Measurements from ENCODE around the gene TMEM54. TPM values are rescaled to one million over a fixed set of nuclear protein-coding genes. Genes with fewer than 3 reads are reported as not detected.
"Not testable (repeated sequence)": the region's sequence is repeated elsewhere in the genome, so short reads cannot be mapped to it uniquely, and the experiment has no call there.

TMEM54 gene
- total RNA-seq, 1 donor from 2014 or later, result 6.1 TPM

DNA sequence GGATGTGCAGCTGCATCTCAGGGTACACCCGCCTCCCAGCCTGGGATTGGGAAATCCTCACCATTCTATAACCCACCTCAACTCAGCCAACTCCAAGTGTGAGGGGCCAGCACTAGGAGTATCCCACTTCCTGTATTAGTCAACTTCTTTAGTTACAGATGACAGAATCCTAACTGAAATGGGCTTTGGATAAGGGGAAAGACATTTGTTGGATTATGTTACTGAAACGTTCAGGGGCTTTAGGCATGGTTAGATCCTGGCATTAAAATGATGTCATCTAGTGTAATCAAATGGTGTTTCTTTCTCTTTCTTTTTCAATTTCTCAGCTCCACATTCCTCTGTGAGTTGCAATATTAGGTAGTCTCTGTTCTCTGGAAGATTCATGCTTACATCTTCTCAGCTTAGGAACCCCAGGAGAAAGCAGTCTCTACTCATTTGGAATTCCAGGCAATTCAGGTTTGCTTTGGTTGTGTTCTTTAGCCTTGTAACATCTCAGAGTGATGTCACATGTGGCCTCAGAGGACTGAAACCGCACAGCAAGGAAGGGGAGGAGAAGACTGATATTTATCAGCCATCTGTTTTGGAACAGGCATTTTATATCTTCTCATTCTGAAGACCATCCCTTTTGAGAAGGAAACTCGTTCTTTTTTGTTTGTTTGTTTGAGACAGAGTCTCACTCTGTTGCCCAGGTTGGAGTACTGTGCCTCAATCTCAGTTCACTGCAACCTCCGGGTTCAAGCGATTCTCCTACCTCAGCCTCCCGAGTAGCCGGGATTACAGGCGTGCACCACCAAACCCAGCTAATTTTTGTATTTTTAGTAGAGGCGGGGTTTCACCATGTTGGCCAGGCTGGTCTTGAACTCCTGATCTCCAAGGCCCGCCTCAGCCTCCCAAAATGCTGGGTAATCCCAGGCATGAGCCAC is 18.9 kb upstream of the TMEM54 start:
- ATAC-seq (no peak), DNase-seq (ENCODE audit: low spot score) (no peak)

DNA sequence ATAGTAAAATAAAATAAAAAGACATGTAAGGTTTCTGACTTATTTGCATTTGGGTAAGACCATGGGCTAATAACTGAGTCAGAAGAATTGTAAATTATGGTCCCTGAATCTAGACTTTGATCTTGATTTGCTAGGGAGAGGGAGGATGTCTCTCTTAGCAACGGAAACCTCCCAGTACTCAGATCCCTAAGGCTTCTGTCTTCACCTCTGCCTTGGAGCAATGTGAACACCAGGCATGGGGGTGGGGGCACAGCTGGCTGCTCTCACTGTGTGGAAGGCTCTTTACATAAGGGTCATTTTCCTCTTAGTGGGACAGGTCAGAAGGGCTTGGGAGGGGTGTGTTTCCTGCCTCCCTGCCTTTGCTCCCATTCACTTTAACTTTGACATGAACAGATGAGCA is 17.0 kb upstream of the TMEM54 start:
- ATAC-seq (no peak), DNase-seq (ENCODE audit: low spot score) (no peak)

DNA sequence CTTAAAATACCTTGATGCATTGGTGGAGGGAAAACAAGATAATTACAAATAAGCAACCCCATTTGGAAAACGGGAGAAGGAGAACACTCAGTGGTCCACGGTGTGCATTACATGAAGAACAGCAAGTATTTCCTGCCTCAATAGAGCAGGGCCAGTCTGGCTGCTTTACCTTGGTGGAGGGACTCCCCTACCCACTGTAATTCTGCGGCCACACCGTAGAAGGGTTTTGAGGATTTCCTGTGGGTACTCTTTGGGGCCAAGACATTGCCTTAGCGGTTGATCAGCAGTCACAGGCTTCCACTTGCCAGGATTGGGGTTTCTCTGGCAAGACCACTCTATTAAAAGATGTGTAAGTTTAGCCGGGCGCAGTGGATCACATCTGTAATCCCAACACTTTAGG is 16.3 kb upstream of the TMEM54 start:
- no peak for DNase-seq (ENCODE audit: low spot score)
- ATAC-seq, result no peak

DNA sequence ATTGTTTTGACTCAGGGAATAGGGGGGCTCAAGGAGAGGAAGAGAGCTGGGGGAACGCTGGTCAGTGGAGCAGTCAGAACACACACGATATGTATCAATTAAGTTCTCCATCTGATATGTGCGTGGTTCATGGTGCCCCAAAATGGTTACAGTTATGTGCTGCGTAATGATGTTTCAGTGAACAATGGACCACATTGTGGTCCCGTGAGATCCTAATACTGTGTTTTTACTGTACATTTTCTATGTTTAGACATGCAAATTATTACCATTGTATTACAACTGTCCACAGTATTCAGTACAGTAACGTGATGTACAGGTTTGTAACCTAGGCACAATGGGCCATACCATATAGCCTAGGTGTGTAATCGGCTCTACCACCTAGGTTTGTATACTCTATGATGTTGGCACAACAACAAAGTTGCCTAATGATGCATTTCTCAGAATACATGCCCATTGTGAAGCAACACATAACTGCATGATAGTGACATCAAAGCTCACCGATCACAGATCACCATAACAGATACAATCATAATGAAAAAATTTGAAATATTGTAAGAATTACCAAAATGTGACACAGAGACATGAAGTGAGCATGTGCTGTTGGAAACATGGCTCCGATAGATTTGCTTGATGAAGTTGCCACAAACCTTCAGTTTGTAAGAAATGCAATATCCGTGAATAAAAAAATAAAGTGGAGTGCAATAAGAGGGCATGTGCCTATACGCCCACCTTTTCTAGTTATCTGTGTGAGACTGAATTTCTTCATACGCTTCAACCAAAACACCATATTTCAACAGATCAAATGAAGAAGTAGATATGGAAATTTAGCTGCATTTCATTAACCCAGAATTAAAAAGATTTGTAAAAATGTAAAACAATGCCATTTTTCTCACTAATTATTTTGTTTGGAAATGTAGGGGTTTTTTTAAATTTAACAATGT is 14.8 kb upstream of the TMEM54 start:
- no peak for ATAC-seq

DNA sequence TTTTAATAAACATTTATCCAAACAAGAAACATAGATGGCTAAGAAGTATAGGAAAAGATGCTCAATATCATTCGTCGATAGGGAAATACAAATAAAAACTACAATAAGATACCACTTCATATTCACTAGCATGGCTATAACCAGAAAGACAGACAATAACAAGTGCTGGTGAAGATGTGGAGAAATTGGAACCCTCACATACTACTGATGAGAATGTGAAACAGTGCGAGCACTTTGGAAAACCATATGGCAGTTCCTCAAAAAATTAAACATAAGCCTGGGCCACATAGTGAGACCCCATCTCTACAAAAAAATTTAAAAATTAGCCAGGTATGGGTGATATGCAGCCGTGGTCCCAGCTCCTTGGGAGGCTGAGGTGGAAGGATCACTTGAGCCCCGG is 9.1 kb upstream of the TMEM54 start:
- no peak for ATAC-seq

More for the DNA sequence above, 14.8 kb upstream of the TMEM54 start:
- no peak for DNase-seq (ENCODE audit: low spot score)

DNA sequence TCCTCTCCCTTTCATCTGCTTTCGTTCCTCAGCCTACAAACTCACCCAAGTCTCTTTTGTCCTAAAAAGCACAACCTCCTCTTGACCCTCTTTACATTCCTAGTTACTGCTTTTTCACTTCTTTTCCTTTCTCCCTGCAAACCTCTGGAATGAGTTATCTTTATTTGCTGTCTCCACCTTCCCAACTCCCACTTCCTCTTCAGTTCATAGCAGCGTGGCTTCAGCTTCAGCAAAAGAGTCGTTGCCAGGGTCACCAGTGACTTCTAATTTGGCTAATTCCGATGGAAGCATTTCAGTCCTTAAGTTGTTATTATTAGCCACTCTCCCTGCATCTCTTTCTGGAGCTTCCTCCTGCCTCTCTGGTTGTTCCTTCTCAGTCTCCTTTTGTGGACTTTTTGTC is 6.2 kb upstream of the TMEM54 start:
- no peak for DNase-seq (ENCODE audit: low spot score)
- no peak for ATAC-seq

More for the DNA sequence above, 9.1 kb upstream of the TMEM54 start:
- DNase-seq (ENCODE audit: low spot score), result no peak

DNA sequence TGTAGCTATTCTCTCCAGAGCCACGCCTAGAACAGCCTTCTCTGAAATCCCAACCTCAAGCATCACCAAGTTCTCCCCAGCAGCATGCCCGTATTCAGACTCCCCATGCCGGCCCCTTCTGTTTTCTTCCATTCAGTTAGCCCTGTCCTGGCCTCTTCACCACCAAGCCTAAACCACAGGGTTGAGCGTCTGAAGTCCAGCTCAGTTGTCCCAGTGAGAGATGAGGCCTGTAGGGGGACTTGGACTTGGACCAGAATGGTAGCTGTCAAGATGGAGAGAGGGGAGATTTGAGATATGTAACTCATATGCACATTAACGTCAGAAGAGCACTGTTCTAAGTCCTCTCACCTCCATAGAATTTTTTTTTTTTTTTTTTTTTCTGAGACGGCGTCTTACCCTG is 5.5 kb upstream of the TMEM54 start:
- no peak for ATAC-seq
- no peak for DNase-seq (ENCODE audit: low spot score)

DNA sequence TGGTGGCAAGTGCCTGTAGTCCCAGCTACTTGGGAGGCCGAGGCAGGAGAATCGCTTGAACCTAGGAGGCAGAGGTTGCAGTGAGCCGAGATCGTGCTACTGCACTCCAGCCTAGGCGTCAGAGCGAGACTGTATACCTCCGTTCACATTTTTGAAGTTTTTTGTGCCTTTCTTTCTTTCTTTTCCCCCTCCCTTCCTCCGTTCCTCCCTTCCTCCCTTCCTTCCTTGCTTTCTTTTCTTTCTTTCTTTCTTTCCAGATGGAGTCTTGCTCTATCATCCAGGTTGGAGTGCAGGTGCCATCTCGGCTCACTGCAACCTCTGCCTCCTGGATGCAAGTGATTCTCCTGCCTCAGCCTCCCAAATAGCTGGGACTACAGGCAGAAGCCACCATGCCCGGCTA is 4.4 kb upstream of the TMEM54 start:
- DNase-seq (ENCODE audit: low spot score); ATAC-seq: not testable (repeated sequence)

DNA sequence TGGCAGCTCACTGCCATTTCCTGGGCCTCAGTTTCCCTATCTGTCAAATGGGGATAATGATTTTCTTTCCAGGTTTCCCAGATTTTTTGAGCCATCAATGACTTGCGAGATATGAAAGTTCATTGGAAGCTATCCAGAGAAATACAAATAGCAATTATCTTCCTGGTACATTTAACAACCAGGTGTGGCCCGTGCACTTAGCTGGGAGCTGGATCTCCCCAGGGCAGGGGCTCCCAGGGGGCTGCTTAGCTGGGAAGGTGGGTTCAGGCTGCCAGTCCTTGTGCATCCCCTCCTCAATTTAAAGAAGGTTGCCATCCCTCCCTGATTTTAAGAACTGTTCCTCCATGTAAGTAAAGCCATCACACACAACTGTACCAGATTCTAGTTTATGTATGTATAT is 3.6 kb upstream of the TMEM54 start:
- no peak for DNase-seq (ENCODE audit: low spot score)
- no peak for ATAC-seq

DNA sequence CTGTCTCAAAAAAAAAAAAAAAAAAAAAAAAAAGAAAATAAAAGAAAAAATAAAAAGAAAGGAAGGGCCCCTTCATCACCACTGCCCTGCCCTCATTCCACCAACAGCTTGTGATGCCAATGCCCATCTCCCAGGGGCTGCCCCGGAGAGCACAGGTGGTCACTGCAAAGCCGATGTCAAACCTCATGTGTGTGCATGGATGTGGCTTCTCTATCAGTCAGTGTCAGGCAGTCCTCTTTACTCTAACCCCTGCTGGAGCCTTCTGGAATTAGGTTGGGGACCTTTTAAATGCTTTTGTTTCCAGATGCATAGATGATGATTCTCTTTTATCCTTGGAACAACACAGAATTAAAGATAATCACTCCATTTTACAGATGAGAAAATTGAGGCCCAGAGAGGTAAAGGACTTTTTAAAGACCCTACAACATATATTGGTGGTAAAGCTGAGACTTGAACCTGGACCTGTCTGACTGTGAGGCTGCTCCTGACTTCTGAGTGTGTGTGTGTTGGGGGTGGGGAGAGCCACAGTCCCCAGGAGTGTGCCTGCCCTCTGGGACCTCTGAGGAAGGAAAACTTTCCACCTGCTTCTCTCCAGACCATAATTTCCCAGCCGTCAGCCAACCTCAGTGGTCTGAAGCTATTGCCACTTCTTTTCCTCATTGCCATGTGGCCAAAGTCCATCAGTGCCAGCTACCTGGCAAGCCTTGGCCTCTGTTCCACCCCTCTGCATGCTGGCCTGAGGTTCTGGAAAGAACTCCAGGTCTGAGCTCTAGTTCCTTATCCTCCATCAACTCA is 3.0 kb upstream of the TMEM54 start:
- DNase-seq (ENCODE audit: low spot score) (no peak), ATAC-seq (peak; percentile 74)

DNA sequence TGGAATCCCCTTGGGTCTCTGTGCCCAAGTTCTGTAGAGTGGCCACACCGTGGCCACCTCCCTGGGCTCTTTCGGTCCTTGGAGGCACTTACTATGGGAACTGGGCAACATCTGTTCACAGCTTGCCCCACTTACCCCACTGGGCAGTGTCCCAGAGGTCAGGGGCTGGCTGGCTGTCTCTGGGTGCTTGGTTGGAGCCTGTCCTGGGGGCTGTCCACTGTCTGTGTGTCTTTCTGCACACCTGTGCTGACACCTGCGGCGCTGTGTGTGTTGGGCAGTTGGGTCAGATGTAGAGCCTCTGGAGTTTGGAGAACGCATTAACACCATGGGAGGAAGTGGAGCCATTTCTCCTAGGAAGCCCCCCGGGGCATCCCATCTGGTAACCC is 1.3 kb upstream of the TMEM54 start:
- no peak for DNase-seq (ENCODE audit: low spot score)

DNA sequence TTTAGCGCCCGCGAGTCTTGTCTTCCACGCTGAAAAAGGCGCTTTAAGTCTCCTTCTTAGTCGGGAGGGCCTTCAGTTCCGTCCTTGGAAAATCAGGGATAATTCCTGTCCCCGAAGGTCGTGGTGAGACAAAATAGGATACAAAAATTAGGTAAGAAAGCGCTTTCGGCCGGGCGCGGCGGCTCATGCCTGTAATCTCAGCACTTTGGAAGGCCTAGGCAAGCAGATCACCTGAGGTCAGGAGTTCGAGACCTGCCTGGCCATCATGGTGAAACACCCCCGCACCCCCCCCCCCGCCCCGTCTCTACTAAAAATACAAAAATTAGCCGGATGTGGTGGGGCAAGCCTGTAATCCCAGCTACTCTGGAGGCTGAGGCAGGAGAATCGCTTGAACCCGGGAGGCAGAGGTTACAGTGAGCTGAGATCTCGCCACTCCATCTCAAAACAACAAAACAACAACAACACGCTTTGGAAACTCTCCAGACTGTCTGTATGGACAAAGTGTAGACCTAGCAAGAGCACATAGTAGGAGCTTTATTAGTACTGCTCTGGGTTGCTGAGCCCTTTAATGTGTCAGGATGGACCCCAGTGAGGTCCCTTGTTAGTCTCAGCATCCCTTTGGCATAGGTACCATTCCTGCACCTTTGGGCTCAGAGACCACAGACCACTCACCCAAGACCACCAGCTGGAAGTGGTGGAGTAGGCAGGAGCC is 790 bp upstream of the TMEM54 start:
- ATAC-seq, result no peak
- DNase-seq (ENCODE audit: low spot score), result no peak

More for the DNA sequence above, 1.3 kb upstream of the TMEM54 start:
- no peak for ATAC-seq

DNA sequence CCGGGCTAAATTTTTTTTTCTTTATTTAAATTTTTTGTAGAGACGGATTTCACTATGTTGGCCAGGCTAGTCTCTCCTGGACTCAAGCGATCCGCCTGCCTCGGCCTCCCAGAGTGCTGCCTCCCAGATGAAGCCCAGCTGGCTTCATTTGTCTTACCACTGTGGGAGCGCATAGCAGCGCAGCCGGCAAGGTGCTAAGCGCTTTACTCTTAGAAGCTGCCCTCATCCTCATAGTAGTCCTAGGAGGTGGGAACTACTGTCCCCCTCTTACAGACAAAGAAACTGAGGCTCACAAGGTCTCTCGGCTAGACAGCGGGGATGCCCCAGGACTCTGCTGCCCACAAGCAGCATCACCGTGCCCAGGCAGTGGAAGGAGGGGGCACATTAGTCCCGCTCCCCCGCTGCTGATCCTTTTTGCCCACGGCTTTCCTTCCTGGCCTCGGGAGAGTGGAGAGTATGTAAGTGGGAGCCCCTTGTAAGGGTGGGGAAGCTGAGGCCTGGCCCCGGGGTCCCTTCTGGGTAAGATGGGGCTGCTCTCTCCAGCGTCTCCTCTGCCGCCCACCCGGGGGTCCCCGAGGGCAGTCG is 726 bp downstream of the TMEM54 start:
- ATAC-seq (no peak), DNase-seq (ENCODE audit: low spot score) (no peak)

DNA sequence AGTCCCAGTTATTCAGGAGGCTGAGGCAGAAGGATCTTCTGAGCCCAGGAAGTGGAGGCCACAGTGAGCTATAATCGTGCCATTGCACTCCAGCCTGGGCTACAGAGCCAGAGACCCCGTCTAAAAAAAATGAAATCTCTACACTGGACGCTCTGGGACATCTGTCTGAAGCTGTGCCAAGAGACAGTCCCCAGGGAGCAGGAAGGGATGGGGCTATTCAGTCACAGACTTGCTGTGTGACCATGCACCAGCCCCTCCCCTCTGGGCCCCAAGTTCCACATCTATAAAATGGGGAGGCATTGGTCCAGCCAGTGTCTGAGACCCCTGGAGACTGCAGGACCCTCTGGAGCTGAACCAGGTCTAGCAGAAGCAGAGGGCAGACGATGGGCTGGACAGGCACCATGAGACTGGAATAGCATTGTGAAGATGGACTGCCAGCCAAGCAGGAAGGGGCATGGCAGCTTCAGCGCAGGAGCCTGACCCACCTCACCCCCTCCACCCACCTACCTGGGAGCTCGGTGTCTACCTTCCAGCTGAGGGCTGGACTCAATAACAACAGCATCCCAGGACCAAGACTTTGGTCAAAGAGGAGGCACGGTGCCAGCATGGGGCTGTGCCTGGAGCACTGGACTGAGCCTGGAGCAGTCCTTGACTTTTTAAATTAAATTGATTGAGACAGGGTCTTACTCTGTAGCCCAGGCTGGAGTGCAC is 1.4 kb downstream of the TMEM54 start:
- DNase-seq (ENCODE audit: low spot score), result no peak
- ATAC-seq, result peak; percentile 36

DNA sequence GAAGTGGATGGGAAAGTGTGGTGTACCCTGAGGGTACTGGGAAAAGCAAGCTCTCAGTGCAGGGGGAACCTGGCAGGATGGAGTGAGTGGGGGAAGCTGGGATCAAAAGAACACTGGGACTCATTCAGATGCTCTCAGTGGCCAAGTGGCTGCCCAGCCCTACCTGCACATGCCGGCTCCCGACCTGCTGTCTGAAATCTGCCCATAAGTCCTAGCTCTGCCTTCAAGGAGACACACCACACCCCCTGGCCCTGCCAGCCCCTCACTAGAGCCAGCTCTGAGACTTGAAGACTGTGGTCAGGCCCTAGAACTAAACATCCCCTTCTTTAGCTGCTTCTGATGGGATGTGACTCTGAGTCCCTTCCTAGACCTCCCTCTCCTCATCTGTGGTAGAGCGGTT is 2.2 kb downstream of the TMEM54 start:
- ATAC-seq (no peak), DNase-seq (ENCODE audit: low spot score) (no peak)

DNA sequence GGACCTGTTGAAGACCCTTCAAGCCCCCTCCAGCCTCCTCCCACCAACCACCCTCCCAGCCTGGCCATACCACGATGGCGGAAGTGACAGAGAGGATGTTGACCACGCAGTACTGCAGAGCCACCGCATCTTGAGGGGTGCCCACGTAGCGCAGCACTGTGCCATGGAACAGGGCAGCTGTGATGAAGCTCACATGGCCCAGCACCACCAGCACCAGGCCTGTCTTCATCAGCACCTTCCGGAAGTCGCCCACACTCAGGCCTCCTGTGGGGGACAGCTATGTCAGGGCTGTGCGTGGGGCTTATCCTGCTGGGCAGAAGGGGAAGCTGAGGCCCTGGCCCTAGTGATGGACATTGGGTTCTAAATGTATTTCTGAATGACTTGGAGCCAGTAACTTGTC is 3.1 kb downstream of the TMEM54 start:
- DNase-seq (ENCODE audit: low spot score), result no peak
- no peak for ATAC-seq

DNA sequence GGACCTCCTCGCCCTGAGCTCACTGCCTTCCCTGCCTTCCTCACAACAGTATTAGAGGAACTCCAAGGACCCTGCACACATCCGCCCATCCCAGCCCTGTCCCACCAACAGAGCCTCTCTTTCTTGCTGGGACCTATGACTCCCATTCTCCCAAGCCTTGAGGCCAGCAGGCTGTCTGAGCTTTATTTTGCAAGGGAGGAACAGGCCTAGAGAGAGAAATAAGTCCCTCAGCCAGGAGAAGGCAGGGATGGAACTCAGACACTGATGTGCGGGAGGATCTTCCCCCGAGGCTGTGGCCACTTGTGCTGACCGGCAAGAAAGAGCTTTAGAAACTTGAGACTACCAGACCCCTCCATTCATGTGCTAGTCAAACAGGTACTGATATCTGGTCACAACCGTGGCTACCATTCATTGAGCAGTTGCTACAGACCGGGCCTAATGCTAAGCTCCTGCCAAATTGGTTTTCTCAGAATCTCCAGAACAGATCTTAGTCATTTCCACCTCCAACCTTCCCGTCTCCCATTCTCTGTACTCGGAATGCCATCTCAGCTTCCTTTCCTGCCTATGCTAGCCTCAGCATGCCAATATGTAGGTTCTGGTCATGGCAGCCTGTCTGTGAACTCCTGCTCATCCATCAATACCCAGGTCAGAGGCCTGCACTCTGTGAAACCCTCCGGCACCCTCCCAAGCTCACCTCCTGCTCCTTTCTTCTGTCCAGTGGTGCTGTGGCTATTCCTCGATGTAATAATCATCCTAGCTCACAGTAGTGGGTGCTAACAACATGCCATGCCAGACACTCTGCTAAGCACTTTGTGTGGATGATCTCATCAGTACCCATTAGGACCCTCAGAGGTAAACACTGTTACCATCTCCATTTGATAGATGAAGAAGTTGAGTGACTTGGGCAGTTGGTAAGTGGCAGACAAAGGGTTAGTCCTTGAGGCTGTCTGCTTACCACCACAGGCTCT is 3.8 kb downstream of the TMEM54 start:
- ATAC-seq, result no peak
- DNase-seq (ENCODE audit: low spot score), result no peak

DNA sequence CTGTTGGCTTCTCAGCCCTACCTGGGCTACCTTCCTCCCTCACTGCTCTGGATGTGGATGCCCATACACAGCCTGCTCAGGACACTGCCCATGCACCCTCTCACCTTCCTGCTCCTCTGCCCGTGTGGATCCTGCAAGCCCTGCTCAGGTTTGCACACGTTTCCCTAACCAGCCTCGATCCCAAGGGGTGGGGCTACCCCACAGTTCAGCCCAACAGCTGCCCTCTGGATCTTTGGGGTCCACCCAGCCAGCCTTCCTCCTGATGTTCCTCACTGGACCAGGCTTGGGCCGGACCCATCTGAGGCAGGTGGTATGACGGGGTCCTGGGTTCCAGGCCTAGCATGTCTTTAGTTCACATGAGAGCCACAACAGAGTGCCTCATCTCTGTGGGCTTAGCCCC is 4.7 kb downstream of the TMEM54 start:
- no peak for DNase-seq (ENCODE audit: low spot score)

More for the DNA sequence above, 4.7 kb downstream of the TMEM54 start:
- no peak for ATAC-seq
